Measurements from ENCODE around the gene ARHGEF16.

DNA sequence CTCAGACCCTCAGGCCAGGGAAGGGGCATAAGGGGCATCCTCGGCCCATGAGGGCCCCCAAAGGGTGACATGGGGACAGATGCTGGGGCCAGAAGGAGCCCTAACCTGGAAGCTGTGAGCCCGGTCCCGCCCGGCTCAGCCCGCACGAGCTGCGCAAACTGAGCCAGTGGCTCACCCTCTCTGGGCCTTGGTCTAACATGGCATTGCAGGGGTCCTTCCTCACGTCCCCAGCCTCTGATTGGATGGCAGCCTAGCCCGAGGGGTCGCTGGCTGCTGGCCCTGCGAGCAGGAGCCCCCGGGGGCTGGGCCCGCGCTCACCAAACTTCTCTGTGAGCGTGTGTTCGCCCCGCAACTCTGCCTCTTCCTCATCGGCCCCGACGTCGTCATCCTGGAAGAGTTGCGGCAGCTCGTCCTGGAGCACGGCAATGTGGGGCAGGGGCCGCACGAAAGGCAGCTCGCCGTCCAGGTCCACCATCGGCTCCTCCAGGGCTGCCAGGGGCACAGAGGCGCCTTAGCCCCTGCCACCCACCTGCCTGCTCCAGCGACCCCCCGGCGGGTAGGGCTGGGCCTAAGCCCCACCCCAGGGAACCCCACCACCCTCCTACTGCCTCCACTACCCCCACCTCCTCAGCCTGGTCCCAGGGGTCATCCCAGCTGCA lies 54.4 kb downstream of the ARHGEF16 start:
- TF ChIP-seq, protein P1, sequence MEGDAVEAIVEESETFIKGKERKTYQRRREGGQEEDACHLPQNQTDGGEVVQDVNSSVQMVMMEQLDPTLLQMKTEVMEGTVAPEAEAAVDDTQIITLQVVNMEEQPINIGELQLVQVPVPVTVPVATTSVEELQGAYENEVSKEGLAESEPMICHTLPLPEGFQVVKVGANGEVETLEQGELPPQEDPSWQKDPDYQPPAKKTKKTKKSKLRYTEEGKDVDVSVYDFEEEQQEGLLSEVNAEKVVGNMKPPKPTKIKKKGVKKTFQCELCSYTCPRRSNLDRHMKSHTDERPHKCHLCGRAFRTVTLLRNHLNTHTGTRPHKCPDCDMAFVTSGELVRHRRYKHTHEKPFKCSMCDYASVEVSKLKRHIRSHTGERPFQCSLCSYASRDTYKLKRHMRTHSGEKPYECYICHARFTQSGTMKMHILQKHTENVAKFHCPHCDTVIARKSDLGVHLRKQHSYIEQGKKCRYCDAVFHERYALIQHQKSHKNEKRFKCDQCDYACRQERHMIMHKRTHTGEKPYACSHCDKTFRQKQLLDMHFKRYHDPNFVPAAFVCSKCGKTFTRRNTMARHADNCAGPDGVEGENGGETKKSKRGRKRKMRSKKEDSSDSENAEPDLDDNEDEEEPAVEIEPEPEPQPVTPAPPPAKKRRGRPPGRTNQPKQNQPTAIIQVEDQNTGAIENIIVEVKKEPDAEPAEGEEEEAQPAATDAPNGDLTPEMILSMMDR (IDR thresholded peaks at IDR 0.05 in 8 of 11, conservative IDR thresholded peaks at IDR 0.05 in 3 of 11), result no peak
- no peak for TF ChIP-seq POLR2AphosphoS5 (IDR thresholded peaks at IDR 0.05)

All from spleen (tissue), 7 donors.